ENCODE results near the gene DENND5B.
"Not testable (repeated sequence)": the region's sequence is repeated elsewhere in the genome, so short reads cannot be mapped to it uniquely, and the experiment has no call there.

The DENND5B gene

DNA sequence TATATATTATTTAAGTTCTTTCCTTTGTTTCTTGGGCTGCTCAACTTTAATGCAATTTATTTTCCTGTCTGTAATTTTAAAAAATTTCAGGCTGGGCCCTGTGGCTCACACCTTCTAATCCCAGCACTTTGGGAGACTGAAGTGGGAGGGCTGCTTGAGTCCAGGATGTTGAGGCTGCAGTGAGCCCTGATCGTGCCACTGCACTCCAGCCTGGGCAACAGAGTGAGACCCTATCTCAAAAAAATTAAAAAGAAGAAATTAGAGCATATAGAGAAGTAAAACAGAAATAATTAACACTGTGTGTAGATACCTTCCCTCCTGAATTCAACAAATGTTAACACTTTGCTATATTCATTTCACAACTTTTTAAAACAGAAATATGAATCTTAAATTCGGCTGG is 74.2 kb downstream of the DENND5B start:
- no peak overlapping the region for H3K27ac ChIP-seq (ENCODE audit: insufficient read depth, low read length, poor library complexity, severe bottlenecking)
- no peak overlapping the region for H3K4me3 ChIP-seq (ENCODE audit: insufficient read depth, low read depth, low read length, poor library complexity, severe bottlenecking)
- no peaks in the 10 kb centered on the region for H3K4me1 ChIP-seq (ENCODE audit: control insufficient read depth, insufficient read depth, low read length, poor library complexity, severe bottlenecking)
- no peak for DNase-seq
- H3K36me3 ChIP-seq (ENCODE audit: control insufficient read depth, insufficient read depth, low read length) = no peaks in the 10 kb centered on the region
- H3K9me3 ChIP-seq (ENCODE audit: control insufficient read depth, low read length) = no peaks in the 10 kb centered on the region
- H3K27me3 ChIP-seq (replicated peaks; ENCODE audit: control insufficient read depth, insufficient read depth, low read length, poor library complexity, severe bottlenecking) = no peaks in the 10 kb centered on the region

DNA sequence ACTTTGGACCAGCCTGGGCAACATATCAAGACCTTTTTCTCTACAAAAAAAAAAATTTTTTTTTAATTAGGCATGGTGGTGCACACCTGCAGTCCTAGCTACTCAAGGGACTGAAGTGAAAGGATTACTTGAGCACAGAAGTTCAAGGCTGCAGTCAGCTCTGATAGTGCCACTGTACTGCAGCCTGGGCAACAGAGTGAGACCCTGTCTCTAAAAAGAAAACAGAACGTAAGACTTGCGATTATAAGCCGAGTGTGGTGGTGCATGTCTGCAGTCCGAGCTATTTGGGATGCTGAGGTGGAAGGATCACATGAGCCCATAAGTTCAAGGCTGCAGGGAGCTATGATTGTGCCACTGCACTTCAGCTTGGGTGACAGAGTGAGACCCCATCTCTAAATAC is 76.0 kb downstream of the DENND5B start:
- no peak for DNase-seq
- no peaks in the 10 kb centered on the region for H3K27me3 ChIP-seq (replicated peaks; ENCODE audit: control insufficient read depth, insufficient read depth, low read length, poor library complexity, severe bottlenecking)
- H3K4me3 ChIP-seq (ENCODE audit: insufficient read depth, low read depth, low read length, poor library complexity, severe bottlenecking) = no peak overlapping the region
- H3K4me1 ChIP-seq (ENCODE audit: control insufficient read depth, insufficient read depth, low read length, poor library complexity, severe bottlenecking) = no peaks in the 10 kb centered on the region
- no peaks in the 10 kb centered on the region for H3K36me3 ChIP-seq (ENCODE audit: control insufficient read depth, insufficient read depth, low read length)
- no peak overlapping the region for H3K27ac ChIP-seq (ENCODE audit: insufficient read depth, low read length, poor library complexity, severe bottlenecking)
- H3K9me3 ChIP-seq (ENCODE audit: control insufficient read depth, low read length) = no peaks in the 10 kb centered on the region

DNA sequence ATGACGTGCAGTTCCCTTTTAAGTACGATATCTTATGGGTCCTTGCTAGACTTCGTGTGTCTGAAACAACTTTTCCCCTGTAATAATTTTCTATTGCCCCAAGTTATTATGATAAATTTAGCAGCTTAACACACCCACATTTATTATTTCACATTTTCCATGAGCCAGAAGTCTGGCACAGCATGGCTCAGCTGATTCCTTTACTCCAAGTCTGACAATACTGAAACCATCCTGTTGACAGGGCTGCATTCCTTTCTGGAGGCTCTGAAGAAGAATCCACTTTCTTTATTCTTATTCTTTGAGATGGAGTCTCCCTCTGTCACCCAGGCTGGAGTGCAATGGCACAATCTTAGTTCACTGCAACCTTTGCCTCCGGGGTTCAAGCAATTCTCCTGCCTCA is 80.9 kb downstream of the DENND5B start:
- Histone ChIP-seq H3K36me3 (ENCODE audit: control insufficient read depth, insufficient read depth, low read length) (no peaks in the 10 kb centered on the region), H3K9me3 (ENCODE audit: control insufficient read depth, low read length) (no peaks in the 10 kb centered on the region), H3K4me1 (ENCODE audit: control insufficient read depth, insufficient read depth, low read length, poor library complexity, severe bottlenecking) (no peaks in the 10 kb centered on the region), H3K4me3 (ENCODE audit: insufficient read depth, low read depth, low read length, poor library complexity, severe bottlenecking) (no peak overlapping the region), H3K27me3 (replicated peaks; ENCODE audit: control insufficient read depth, insufficient read depth, low read length, poor library complexity, severe bottlenecking) (no peaks in the 10 kb centered on the region), H3K27ac (ENCODE audit: insufficient read depth, low read length, poor library complexity, severe bottlenecking) (no peak overlapping the region)
- no peak for DNase-seq

DNA sequence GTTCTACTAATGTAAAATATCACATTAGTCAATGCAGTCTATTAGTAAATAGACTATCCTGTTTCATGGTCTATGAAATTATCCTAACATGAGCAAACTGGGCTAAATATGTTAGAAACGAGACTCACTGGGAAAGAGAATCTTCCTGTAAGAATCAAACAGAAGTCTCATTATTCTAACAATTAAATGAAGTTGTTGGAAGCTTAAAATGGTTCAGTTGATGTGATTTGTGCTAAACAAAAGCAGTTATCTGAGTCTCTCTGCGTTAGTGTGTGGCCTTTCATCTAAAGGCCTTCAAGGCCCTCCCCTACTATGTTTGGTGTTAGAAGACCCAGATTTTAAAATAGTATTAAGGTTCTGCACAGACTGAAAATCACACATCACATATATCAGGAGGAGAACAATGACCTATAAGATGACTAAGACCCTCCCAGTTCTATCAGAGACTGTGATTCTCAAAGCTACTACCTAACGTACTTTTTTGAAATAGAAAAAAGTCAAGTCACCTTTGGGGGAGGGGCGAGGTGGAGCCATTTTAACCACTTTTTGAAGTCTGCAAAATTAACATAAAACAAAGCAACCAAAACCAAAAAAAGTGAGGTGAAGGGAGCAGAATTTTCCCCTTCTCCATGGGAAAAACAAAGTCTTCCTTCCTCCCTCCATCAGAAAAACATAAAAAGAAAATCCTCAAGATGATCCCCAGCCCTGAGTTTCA is 82.3 kb downstream of the DENND5B start:
- Histone ChIP-seq H3K4me3 (ENCODE audit: insufficient read depth, low read depth, low read length, poor library complexity, severe bottlenecking) (no peak overlapping the region), H3K27ac (ENCODE audit: insufficient read depth, low read length, poor library complexity, severe bottlenecking) (no peak overlapping the region), H3K9me3 (ENCODE audit: control insufficient read depth, low read length) (no peaks in the 10 kb centered on the region), H3K27me3 (replicated peaks; ENCODE audit: control insufficient read depth, insufficient read depth, low read length, poor library complexity, severe bottlenecking) (no peaks in the 10 kb centered on the region), H3K36me3 (ENCODE audit: control insufficient read depth, insufficient read depth, low read length) (no peaks in the 10 kb centered on the region), H3K4me1 (ENCODE audit: control insufficient read depth, insufficient read depth, low read length, poor library complexity, severe bottlenecking) (no peaks in the 10 kb centered on the region)
- no peak for DNase-seq

DNA sequence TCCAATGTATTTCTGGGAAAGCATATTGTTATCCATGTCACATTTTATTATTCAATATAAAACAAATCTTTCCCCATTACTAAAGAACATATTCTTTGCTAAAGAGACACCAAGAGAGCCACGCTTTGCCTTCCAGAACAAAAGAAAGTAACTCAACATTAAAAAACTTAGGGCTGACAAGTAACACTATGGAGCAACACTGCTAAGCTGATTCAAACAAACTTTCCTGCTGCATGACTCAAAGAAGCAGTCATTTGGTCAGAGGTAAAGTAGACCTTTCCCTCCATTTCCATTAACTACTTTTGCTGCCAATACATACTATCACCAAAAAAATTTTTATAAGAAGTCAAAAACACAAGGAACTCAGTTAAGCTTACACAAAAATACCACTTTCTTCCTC is 83.0 kb downstream of the DENND5B start:
- Histone ChIP-seq H3K27me3 (replicated peaks; ENCODE audit: control insufficient read depth, insufficient read depth, low read length, poor library complexity, severe bottlenecking) (no peaks in the 10 kb centered on the region), H3K36me3 (ENCODE audit: control insufficient read depth, insufficient read depth, low read length) (no peaks in the 10 kb centered on the region), H3K9me3 (ENCODE audit: control insufficient read depth, low read length) (no peaks in the 10 kb centered on the region), H3K4me1 (ENCODE audit: control insufficient read depth, insufficient read depth, low read length, poor library complexity, severe bottlenecking) (no peaks in the 10 kb centered on the region), H3K27ac (ENCODE audit: insufficient read depth, low read length, poor library complexity, severe bottlenecking) (no peak overlapping the region), H3K4me3 (ENCODE audit: insufficient read depth, low read depth, low read length, poor library complexity, severe bottlenecking) (no peak overlapping the region)
- no peak for DNase-seq

DNA sequence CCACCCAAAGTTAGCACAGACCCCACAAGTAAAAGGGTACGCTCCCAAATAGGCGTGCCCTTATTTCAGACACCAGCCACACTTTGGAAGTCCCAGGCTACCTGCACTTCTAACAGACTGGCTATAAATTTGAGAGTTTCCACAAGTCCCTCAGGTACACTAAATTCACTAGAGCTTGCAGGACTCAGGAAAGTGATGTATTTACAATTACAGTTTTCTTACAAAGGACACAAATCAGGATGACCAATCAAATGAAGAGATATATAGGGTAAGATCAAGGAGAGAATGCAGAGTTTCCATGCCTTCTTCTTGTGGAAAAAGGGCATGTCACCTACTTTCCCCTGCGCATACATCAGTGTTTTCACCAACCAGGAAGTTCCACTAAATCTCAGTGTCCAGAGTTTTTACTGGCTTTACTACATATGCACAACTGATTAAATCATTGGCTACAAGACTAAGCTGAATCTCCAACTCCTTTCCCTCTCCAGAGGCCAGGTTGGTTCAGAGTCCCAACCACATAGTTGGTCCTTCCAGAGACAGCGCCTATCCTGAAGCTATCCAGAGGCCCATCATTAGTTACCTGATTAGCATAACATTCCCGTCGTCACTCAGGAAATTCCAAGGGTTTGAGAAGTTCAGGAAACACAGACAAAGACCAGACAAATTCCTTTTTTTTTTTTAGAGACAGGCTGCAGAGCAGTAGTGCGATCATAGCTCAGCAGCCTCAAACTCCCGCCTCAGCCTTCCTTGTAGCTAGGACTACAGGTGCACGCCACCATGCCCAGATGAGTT is 84.2 kb downstream of the DENND5B start:
- no peaks in the 10 kb centered on the region for H3K36me3 ChIP-seq (ENCODE audit: control insufficient read depth, insufficient read depth, low read length)
- no peaks in the 10 kb centered on the region for H3K4me1 ChIP-seq (ENCODE audit: control insufficient read depth, insufficient read depth, low read length, poor library complexity, severe bottlenecking)
- no peak overlapping the region for H3K4me3 ChIP-seq (ENCODE audit: insufficient read depth, low read depth, low read length, poor library complexity, severe bottlenecking)
- H3K27me3 ChIP-seq (replicated peaks; ENCODE audit: control insufficient read depth, insufficient read depth, low read length, poor library complexity, severe bottlenecking) = no peaks in the 10 kb centered on the region
- no peak for DNase-seq
- H3K27ac ChIP-seq (ENCODE audit: insufficient read depth, low read length, poor library complexity, severe bottlenecking) = no peak overlapping the region
- H3K9me3 ChIP-seq (ENCODE audit: control insufficient read depth, low read length) = no peaks in the 10 kb centered on the region

DNA sequence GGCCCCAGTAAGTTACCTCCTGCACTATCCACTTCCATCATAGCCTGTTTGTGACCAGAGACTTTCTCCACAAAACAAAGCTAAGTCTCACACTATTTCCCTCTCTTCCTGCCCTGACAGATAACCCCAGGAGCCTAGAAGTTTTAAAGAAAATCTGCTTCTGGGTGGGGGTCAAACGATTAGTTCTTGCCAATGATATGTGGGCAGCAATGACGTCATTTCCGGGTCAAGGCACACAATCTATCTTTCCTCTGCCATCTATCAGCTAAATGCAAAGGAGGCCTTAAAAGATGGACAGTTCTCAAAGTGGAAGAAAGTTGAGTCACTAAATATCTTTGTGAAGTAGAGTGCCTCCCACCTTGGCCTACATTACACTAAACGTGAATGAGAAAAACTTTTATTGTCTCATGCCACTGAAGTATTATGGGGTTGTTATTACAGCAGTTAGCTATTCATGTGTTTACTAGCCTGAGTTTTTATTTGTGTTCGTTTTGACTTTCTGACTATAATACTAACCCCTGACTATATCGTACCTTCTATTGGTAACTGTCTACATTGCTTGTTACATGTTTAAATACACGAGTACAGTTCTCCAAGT is 86.2 kb downstream of the DENND5B start:
- H3K27me3 ChIP-seq (replicated peaks; ENCODE audit: control insufficient read depth, insufficient read depth, low read length, poor library complexity, severe bottlenecking) = no peaks in the 10 kb centered on the region
- H3K4me1 ChIP-seq (ENCODE audit: control insufficient read depth, insufficient read depth, low read length, poor library complexity, severe bottlenecking) = no peaks in the 10 kb centered on the region
- H3K36me3 ChIP-seq (ENCODE audit: control insufficient read depth, insufficient read depth, low read length) = no peaks in the 10 kb centered on the region
- no peak overlapping the region for H3K4me3 ChIP-seq (ENCODE audit: insufficient read depth, low read depth, low read length, poor library complexity, severe bottlenecking)
- H3K27ac ChIP-seq (ENCODE audit: insufficient read depth, low read length, poor library complexity, severe bottlenecking) = no peak overlapping the region
- H3K9me3 ChIP-seq (ENCODE audit: control insufficient read depth, low read length) = no peaks in the 10 kb centered on the region
- DNase-seq = no peak

DNA sequence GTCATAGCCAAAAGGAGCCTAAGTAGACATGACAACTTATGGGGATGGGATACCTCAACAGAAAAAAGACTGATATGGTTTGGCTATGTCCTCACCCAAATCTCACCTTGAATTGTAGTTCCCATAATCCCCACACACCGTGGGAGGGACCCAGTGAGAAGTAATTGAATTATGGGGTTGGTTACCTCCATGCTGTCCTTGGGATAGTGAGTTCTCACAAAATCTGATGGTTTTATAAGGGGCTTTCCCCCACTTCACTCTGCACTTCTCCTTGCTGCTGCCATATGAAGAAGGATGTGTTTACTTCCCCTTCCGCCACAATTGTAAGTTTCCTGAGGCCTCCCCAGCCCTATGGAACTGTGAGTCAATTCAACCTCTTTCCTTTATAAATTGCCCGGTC is 89.9 kb downstream of the DENND5B start:
- H3K4me3 ChIP-seq (ENCODE audit: insufficient read depth, low read depth, low read length, poor library complexity, severe bottlenecking); H3K27ac ChIP-seq (ENCODE audit: insufficient read depth, low read length, poor library complexity, severe bottlenecking); H3K36me3 ChIP-seq (ENCODE audit: control insufficient read depth, insufficient read depth, low read length); H3K9me3 ChIP-seq (ENCODE audit: control insufficient read depth, low read length); DNase-seq; H3K27me3 ChIP-seq (replicated peaks; ENCODE audit: control insufficient read depth, insufficient read depth, low read length, poor library complexity, severe bottlenecking); H3K4me1 ChIP-seq (ENCODE audit: control insufficient read depth, insufficient read depth, low read length, poor library complexity, severe bottlenecking): not testable (repeated sequence)

DNA sequence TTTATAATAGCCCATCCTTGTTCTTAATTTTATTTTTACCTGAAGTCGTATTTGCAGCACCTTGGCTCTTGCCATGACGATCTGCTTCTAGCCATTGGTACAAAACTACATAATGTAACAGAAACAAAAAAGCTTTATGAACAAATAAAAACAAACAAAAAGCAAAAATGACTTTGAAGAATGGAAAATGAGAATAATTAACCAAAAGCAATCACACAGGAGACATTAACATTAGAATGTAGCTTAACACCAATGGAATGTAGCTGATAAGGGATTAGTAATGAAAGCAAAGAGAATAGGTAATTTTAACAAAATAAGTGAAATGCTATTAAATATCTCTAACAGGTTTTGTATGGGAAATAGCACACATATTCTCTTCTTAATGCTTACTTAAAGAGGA is 91.4 kb downstream of the DENND5B start:
- Histone ChIP-seq H3K9me3 (ENCODE audit: control insufficient read depth, low read length) (no peaks in the 10 kb centered on the region), H3K27me3 (replicated peaks; ENCODE audit: control insufficient read depth, insufficient read depth, low read length, poor library complexity, severe bottlenecking) (no peaks in the 10 kb centered on the region), H3K4me3 (ENCODE audit: insufficient read depth, low read depth, low read length, poor library complexity, severe bottlenecking) (no peak overlapping the region), H3K4me1 (ENCODE audit: control insufficient read depth, insufficient read depth, low read length, poor library complexity, severe bottlenecking) (no peaks in the 10 kb centered on the region), H3K27ac (ENCODE audit: insufficient read depth, low read length, poor library complexity, severe bottlenecking) (no peak overlapping the region), H3K36me3 (ENCODE audit: control insufficient read depth, insufficient read depth, low read length) (no peaks in the 10 kb centered on the region)
- no peak for DNase-seq

DNA sequence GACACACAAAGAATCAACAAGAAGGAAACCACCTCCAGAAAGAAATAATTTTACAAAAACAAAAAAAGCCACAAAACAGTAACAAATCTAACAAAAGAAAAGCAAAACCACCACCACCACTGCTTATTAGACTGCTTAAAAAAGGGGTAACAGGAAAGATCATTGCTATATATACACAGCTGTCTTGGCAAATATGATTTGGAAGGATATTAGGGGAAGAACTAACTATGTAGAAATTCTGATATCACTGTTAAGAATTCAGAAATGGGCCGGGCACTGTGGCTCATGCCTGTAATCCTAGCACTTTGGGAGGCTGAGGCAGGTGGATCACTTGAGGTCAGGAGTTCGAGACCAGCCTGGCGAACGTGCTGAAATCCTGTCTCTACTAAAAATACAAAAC is 92.5 kb downstream of the DENND5B start:
- H3K27ac ChIP-seq (ENCODE audit: insufficient read depth, low read length, poor library complexity, severe bottlenecking) = no peak overlapping the region
- H3K4me3 ChIP-seq (ENCODE audit: insufficient read depth, low read depth, low read length, poor library complexity, severe bottlenecking) = no peak overlapping the region
- no peaks in the 10 kb centered on the region for H3K27me3 ChIP-seq (replicated peaks; ENCODE audit: control insufficient read depth, insufficient read depth, low read length, poor library complexity, severe bottlenecking)
- no peaks in the 10 kb centered on the region for H3K36me3 ChIP-seq (ENCODE audit: control insufficient read depth, insufficient read depth, low read length)
- no peak for DNase-seq
- no peaks in the 10 kb centered on the region for H3K4me1 ChIP-seq (ENCODE audit: control insufficient read depth, insufficient read depth, low read length, poor library complexity, severe bottlenecking)
- H3K9me3 ChIP-seq (ENCODE audit: control insufficient read depth, low read length) = no peaks in the 10 kb centered on the region
